Vagina (tissue), 2 donors: ENCODE results near the gene SPOCK2.

Experiments used
- POLR2A ChIP-seq, 2 donors: fragments of 450-650 bp; IDR thresholded peaks; one replicate each; pipeline ENCODE4 v1.6.1; 2017; ENCODE audit warnings: antibody characterized with exemption in 2 of 2, mild to moderate bottlenecking in 2 of 2, moderate library complexity in 2 of 2
- POLR2AphosphoS5 ChIP-seq, 2 donors: sonication (generic); formaldehyde crosslinking; IDR thresholded peaks; one replicate each; pipeline ENCODE4 v1.9.0; 2017; ENCODE audit warnings: antibody characterized with exemption in 2 of 2, mild to moderate bottlenecking in 2 of 2, low read depth in 1 of 2; ENCODE audit not compliant: insufficient read depth in 1 of 2
- TF ChIP-seq, protein P1 (sequence below), 3 experiments: fragments of 450-650 bp in 2 of 3; fragments of 200-600 bp in 1 of 3; sonication (generic) in 1 of 3; IDR thresholded peaks; one replicate each; pipeline ENCODE4 v1.5.1; 2017 to 2019; ENCODE audit warnings: antibody characterized with exemption in 3 of 3, mild to moderate bottlenecking in 2 of 3, moderate library complexity in 2 of 3

DNA sequence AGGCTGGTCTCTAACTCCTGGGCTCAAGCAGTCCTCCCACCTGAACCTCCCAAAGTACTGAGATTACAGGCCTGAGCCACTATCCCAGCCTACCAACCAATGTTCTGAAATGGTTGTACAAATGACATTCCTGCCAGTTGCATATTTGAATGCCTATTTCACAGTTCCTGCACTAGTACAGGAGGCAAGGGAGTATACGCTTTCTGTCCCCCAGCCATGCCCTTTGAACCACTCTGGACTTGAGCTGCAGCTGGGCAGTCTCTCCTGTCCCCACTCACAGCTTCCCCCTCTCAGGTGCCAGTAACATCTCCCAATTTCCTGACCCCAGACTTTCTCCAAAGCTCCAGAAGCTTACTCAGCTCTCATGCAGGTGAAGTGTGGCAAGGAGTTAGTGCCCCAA lies 58.9 kb downstream of the SPOCK2 start:
- TF ChIP-seq, protein P1, sequence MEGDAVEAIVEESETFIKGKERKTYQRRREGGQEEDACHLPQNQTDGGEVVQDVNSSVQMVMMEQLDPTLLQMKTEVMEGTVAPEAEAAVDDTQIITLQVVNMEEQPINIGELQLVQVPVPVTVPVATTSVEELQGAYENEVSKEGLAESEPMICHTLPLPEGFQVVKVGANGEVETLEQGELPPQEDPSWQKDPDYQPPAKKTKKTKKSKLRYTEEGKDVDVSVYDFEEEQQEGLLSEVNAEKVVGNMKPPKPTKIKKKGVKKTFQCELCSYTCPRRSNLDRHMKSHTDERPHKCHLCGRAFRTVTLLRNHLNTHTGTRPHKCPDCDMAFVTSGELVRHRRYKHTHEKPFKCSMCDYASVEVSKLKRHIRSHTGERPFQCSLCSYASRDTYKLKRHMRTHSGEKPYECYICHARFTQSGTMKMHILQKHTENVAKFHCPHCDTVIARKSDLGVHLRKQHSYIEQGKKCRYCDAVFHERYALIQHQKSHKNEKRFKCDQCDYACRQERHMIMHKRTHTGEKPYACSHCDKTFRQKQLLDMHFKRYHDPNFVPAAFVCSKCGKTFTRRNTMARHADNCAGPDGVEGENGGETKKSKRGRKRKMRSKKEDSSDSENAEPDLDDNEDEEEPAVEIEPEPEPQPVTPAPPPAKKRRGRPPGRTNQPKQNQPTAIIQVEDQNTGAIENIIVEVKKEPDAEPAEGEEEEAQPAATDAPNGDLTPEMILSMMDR (IDR thresholded peaks at IDR 0.05), result no peak
- TF ChIP-seq POLR2AphosphoS5 (IDR thresholded peaks at IDR 0.05; ENCODE audit: insufficient read depth in 1 of 2, low read depth in 1 of 2) (no peak), POLR2A (IDR thresholded peaks at IDR 0.05) (no peak)
